GM04503 (cell line): ENCODE results near the gene FNDC3B.
A peak's percentile ranks its signal among the peaks of the same experiment; 100 is the strongest.

ENCODE experiments used
- DNase-seq: peaks from one replicate; pipeline ENCODE4 v3.0.0-alpha.2; 2012; ENCODE audit warnings: low read depth

Gene FNDC3B

DNA sequence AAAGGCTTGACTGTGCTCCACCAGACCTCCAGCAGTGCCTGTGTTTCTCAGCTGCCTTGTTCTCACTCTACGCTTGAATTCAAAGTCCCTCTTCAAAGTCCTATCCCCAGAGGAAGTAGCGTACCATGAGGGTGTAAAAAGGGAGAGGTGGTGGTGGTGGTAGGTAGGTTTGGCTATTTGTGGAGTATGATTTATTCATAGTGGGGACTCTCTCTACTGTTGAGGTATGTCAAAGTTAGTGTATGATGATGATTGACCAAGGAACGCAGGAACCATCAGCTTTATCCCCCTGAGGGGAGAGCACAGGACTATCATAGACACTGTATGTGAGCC lies 271.0 kb downstream of the FNDC3B start:
- no peak for DNase-seq

DNA sequence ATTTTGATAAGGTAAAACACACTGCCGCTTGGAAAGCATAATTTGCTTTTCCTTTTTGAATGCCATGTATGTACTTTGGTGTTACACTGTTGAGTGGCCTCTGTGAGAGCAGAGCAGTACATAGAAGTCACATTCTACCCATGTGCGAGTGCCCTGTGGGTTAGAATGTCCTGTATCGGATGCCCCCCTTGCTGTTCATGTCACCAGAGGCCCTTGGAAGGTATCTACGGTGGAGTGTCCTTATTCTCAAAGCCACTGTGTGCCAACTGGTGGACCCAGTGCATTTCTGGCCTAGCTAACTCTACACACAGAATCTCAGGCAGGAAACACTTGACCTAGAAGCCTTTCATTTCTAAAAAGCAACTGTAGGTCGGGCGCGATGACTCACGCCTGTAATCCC lies 271.8 kb downstream of the FNDC3B start:
- DNase-seq: no peak

DNA sequence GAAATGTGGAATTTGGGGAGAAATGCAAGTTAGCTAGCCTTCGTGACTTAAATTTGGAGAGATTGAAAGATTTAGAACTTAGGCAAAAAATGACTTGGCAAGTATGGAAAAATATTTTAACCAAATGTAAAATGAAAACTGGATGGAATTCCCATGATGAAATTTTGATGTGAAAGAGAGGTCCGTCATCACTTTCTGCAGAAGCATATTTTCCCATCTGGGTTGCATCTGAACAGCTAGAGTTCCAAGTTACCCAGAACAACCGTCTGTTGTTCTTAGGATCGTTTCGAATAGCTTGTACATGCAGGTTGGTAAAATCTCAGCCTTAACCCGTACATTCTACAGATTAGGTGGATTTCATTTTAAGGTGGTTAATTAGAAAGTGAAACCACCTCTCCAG lies 272.6 kb downstream of the FNDC3B start:
- peak; percentile 55 for DNase-seq

DNA sequence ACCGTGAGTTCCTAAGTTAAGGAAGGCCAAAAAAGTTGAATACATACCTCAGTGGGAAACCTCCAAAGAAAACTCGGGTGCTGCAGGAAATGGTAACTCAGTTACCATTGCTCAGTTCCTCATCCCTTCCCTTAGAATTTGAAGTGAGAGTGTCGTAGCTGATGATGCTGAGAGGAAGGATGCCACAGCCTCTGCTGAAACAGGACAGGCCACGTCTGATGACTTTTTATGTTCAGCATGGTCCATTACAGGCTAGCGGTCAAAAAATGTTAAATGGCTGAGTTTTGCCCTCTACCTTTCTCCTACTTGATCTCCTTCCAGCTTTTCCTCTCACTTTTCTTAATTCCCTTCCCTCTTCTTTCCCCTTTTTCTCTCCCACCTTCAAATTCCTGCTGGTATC lies 273.3 kb downstream of the FNDC3B start:
- no peak for DNase-seq

DNA sequence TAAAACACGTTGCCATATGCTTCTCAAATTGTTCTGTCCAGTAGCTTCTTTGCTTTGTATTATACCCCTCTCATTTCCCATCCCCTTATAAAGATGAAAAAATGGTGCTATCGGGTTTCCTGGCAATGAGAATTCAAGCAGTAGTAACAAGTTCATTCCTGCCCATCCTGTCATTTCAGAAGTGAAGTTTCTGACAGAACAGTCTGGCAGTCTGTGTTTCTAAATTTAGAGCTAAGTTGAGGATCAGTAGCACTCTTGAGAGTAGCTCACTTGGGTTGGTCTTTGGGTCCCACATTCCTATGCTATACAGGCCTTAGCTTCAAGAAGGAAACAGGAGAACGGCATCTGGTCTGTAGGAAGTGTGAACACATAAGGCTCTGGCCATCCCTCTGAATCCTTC lies 274.3 kb downstream of the FNDC3B start:
- no peak for DNase-seq

DNA sequence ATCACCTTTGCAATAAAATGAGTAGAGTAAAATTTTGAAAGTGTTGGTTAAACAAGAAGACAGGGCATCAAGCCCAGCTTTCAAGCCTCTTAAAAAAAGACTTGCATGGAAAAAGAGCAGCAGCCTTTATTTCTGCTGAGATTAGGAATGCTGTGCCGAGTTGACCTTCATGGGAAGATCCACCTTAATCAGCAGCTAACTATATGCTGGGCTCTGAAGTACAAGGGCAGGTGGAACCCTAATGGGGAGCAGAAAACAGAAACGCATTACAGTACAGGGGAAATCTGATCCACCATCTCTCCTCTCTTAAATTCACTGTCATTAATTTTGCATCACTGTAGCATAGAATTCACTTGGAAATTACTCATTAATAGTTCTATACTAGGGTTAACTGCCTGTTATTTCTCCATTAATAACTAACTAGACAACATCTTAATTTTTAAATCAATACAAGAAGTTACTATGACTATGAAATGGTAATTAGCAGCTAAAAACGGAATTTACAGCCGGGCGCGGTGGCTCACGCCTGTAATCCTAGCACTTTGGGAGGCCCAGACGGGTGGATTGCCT lies 275.3 kb downstream of the FNDC3B start:
- no peak for DNase-seq

DNA sequence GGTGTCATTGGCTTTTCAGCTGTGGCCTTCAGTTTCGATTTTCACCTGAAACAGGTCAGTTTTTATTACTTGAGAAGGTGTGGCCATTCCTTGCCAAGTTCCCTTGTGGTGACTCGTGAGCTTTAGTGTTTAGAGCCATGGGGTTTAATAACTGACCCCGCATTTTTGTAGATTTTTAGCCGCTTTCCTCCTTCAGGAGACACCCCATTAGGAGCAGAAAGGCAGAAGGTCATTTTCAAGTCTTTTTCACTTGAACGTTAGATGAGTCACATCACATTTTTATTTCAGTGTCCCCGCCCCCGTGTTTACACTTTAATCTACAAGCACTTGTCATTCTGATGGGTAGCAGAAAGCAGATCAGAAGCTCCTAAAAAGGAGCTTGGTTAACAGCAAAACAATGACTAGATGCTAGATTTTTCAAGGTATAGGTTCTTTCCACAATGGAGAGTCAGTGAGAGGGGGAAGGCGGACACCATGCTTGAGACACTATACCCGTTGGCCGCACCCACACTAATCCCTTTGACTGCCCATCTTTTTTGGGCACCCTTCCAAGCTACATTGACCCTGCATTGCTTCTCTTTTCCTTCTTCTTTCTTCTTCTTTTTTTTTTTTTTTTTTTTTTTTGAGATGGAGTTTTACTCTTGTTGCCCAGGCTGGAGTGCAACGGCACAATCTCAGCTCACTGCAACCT lies 276.2 kb downstream of the FNDC3B start:
- DNase-seq: no peak

DNA sequence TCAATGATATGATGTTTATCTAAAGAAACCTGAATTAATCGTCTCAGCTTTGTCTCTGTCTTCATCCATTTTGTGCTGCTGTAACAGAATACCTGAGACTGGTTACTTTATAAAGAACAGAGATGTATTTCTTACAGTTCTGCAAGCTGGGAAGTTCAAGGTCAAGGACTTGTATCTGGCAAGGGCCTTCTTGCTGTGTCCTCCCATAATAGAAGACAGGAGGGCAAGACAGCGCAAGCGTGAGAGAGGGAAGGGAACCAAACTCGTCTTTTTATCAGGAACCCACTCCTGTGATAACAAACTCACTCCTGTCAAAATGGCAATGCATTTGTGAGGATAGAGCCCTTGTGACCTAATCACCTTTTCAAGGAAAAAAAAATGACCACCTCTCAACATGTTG lies 277.4 kb downstream of the FNDC3B start:
- no peak for DNase-seq

DNA sequence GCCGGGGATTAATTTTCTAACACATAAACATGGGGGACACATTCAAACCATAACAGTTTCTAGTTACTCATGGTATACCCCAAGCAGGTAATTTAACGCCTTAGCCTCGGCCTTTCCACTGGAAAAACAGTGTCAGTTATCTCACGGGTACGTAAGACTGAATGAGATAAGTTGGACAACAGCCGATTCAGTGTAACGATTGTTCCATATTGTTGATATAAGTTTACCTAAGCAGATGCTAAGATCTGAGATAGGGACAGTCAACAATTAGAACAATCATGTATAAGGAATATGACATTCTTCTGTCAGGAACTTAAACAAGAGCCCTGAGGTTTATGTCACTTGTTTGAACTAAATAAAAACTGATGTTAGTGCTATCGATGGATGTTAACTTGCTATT lies 278.1 kb downstream of the FNDC3B start:
- DNase-seq: no peak

DNA sequence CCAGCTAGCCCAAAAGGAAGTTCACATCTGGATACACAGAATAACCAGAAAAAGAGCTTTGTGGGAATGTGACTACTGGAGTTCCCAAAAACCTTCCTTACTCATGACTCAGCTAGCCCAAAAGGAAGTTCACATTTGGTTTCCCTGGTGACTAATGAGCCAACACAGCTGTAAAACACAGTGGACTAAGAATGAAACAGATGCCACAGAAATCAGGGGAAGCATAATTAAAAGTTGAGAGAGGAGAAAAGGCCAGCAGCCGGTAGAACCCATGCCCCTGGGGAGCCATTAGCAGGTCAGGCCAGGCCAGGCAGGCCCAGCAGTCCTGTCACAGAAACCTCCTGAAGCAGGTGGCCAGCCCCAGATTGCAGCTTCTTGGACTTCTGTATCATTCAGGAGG lies 278.6 kb downstream of the FNDC3B start:
- peak; percentile 97 for DNase-seq

DNA sequence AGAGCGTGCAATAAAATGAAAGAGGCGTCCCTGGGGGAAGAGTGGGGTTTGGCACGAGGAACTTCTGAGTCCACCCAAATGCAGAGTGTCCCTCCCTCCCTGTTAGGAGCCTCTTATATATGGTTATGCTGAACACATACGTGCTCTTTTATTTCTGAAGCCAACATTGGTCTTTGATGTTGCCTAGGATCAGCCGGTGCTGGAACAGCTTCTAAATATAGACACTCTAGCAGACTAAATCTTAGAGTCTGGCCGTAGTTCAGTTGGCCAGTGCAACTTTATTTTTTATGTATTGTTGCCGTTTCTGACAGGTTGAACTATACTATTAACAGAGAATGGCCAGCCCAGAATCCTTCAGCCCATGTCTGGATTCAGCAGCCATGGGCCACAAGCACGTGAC lies 280.2 kb downstream of the FNDC3B start:
- no peak for DNase-seq

DNA sequence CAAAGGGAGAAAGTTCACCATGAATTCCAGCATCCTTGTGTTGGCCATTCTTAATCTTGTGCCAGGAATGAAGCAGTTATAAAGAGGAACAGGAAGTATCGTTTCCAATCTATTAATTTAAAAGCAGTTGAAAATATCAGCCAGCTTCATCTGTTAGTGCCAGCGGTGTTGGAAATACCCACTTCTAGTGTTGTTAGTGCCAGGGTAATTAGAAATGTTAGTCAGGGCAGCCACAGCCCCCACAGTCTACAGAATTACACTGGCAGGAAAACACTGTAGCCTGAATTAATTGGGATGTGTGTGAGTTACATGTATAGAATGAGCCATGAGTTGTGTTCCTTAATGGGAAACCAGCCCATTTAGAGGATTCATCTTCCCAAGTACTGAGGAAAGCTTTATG lies 281.1 kb downstream of the FNDC3B start:
- DNase-seq: no peak

DNA sequence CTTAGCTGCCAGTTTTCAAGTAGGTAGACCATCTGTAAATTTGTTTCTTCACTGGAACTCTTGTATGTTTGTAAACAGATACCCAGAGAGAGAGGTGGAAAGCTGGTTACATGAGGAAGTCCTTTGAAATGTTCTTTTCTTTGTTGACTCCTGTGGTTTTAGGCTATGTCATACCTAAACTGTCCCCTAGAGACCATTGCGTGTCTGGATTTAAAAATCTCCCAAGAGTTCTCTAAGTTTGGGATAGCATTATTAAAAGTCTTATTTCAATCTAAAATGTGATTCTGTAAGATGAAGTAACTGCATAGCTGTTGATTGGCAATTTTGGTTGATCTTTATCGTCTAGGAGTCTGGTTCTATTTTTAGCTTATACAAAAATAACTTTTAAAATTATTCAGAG lies 281.7 kb downstream of the FNDC3B start:
- no peak for DNase-seq

DNA sequence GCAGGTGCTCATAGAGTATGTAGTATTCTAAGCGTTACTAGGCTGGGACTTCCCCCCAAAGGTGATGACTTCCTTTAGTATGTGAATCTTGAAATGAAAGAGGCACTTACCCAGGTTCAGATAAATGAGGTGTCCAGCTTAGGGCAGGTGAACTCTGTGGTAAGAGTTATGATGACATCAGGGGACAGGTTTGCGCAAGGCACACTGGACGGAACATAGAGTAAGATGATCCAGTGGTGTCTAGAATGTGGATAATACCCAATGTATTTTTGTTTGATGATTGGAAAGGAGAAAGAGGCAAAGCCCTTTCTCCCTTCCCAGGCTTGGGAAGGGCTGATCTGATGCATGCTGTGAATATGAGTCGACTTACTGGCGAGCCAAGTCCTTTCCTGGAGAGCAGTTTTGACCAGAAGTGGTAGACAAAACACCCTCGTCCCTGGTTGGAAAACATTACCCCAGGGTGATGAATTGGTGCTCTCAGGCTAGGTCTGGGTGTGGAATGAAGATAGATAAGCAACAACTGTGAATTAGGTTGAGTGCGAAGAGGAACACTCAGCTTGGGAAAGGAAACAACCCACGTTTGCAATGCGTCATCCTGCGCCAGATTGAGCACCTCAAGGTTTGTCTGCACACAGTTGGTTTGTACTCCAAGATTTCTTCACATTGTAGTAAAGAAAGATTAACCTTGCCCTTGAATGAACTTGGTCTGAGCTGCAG lies 284.7 kb downstream of the FNDC3B start:
- DNase-seq: no peak

DNA sequence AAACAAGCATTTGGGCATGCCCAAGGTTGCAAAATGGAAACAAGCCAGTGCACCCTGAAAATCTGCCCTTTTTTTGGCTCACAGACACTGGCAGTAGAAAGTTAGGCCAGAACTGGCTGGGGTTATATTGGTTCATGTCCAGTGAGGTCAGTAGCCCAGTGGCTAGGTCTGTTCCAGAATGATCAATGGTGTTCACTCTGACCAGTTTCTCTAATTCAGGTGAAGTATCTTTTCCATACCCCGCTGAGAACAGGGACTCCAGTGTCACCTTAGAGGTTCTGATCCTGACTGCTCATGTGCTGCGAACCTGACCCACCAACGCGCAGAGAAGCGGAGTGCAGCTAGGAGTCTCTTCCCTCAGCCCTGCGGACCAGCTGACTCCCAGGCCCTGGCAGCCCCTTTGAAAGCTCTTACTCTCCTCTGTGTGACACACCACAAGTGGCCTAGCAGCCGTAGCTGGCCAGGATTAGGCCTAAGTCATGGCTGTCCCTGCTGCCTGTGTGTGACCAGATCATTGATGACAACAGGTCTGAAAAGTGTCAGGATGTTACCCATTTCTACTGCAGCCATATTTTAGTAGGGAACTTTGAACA lies 285.3 kb downstream of the FNDC3B start:
- no peak for DNase-seq

DNA sequence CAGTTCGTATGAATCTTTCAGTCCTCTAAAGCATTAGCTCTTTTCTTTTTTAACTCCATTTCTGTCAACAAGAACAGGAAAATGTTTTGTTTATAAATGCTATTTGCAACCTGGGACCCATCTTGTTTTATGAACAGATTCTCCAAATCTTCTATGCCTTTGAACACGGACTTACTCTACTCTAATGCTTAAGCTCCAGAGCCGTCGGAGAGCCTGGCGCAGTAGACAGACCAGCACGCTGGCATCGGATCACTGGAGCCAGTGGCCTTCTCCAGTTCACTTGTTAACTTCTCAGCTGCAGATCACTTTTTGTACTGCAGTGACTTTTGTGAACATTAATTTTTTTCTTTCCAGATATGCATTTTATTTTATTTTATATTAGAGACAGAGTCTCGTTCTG lies 286.1 kb downstream of the FNDC3B start:
- no peak for DNase-seq

DNA sequence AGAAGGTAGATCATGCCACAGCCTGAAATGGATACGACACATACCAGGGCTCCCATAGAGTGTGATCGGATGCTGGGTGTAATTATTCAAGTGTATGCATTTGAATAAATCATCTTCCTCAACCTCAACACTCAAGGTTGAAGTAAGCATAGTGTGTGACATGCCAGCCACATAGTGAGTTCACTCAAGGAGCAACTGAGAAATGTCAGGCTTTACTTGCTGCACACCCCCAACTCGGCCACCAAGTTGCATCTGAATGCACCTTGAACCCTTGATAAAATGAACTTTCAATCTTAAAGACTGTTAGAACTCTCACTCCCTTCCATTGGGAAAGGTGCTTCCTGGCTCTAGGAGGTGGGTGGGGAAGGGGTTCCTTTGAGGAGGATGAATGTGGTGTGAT lies 287.6 kb downstream of the FNDC3B start:
- no peak for DNase-seq

DNA sequence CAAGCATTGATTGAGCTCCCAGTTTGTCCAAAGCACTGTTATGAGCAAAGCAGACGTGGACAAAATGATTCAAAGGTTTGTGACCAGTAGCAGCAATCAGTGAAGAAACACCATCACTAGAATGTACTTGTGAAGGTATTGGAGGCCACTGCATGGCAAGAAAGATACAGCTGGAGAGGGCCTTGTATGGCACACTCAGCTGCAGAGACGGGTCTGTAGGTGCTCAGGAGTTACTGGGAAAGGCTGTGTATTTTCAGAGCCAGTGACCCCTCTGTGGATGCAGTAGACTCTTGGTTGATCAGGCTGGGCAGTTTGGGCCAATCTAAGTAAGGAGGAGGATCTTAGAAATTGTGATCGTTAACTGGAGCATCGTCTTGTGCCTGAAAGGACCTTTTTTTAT lies 288.9 kb downstream of the FNDC3B start:
- DNase-seq: no peak

DNA sequence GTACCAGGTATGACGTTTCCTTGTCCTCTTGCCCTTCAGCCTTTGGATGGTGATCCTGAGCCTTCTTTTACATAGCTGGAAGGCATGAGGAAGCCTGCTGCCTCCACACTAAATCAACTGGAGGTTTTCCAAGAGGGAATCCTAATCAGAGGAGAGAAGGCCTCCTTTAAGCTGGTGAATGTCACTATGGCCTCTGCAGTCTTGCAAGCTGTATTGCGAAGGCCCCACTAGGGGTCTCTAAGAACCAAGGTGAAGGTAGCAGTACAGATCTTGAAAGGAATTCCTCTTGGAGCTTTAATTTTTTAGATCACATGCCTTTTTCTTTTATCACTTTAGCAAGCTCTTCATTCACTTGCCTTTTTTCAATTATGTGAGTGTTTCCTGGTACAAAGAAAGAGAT lies 289.7 kb downstream of the FNDC3B start:
- DNase-seq: no peak

DNA sequence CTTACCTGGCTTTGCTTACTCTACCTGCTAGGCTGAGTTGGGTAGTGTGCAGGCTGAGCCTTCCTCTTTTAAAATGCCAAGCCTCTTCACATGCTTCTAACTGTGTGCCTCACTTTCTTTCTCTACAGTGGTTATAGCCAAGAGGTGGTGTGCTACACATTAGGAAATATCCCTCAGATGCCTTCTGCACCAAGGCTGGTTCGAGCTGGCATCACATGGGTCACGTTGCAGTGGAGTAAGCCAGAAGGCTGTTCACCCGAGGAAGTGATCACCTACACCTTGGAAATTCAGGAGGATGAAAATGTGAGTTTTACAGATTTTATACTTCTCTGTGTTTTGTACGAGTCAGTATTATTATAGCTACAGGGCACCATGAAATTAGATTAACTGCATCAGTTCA lies 291.0 kb downstream of the FNDC3B start:
- no peak for DNase-seq

DNA sequence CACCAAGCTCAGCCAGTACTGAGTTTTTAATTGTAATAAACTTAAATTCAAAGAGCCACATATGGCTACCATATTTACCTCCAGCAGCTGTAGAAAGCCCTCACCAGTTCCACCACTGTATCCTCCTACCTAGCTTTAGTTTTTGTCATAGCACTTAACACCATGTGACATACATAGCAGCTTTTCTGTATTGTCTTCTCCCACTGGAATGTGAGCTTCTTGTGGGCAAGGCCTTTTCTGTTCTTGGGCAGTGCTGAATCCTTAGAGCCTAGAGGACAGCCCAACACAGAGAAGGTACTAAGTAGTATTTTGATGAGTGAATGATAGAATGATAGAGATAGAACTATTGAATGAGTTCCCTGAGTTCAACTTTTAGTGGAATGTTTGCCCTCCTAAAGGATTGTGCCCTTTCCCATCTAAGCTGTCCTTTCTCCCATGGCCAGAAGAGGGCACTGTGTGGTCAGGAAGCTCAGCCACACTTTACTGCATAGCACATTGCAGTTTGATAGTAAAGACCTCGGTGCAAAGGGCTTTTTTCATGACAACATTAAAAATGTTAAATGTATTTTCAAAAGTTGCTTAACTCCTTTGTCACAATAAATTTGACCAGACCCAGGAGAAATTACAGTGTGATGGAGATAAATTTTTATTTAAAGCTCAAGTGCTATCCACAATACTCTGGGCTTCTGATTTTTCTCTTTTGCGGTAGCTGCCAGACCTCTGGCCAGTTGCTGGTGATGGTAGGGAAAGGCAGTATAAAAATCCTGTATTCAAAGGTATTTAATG lies 293.1 kb downstream of the FNDC3B start:
- DNase-seq: no peak

DNA sequence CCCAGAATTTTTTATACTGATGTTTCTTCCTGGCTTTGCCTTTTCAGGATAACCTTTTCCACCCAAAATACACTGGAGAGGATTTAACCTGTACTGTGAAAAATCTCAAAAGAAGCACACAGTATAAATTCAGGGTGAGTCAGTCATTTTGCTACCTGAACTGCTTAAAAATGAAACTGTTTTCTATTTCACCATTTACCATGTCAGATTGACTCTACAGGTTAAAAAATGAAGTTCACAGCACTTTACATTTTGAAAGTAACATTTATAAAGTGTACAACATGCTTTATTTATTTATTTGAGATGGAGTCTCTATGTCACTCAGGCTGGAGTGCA lies 293.6 kb downstream of the FNDC3B start:
- DNase-seq: no peak
